NCI-H187 (cell line): ENCODE data around the gene NANOS2.

ENCODE experiments used
- DNase-seq, 2 experiments: peaks; one replicate each; lab custom pipeline; 2025; lab: John Stamatoyannopoulos, UW

NANOS2 gene

DNA sequence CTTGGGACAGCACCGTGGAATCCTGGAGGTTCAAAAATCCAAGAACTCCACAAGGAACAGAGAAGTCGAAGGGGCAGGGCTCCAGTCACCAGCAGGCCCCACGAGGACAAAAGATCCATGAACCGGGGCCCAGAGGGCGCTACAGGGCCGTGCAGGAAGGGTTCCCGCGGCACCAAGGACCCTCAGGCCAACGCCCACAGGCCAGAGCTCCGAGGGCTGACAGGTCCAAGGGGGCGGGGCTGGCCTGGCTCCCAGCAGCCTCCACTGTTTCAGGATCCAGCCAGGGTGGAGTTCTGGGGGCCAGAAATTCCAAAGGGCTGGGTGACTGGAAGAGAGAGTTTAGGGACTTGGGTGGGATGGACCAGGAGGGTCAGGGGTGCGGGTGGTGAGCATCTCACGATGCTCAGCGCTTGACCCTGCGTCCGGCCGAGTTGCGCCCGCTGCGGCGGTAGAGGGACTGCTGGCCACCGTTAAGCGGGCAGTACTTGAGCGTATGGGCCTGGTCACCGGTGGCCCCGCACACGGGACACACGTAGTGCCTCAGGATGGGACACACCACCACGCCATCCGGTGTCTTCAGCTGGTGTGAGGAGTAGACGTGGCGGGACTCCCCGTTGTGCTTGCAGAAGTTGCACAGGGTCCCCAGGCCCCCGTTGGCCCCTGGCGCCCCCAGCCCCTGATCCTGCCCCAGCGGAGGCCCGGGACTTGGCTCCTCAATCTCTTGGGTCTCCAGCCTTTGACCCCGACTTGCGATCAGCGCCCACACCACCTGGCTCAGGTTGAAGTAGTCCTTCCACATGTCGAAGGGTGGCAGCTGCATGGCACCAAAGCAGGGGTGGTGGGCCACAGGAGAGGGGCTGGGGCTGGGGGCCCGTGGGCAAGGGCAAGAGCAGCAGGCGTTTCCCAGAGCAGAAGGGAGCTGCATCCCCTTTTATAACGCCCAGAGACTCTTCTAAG, at the start of gene NANOS2:
NANOS2 (minus strand) TSS at position 905 of the 957 bp plus-strand sequence; CDS start at position 820, 85 bp downstream.
- no peak for DNase-seq

DNA sequence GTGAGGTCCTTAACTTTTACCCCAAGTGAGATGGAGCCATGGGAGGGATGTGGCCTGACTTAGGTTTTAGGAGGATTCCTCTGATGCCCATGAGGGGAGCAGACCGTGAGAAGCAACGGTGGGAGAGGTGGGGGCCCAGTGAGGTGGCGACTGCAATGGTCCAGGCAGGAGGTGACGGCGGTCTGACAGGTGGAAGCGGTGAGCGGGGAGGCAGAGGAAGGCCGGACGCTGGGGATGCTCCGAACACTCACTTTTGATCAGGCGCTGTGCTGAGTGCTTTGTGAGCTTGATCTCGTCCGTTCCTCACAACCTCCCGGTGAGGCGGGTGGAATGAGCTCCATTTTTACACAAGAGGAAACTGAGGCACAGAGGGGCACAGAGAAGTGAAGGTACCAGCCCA, 47.4 kb upstream of the NANOS2 start:
- DNase-seq = no peak

GRCh38 chr19:45960595-45961235, 46.1 kb upstream of the NANOS2 start:
- no peak for DNase-seq

- DNase-seq = no peak
Observed at GRCh38 chr19:45959517-45960025, 45.0 kb upstream of the NANOS2 start.

- DNase-seq = no peak
Observed at GRCh38 chr19:45958769-45959516, 44.4 kb upstream of the NANOS2 start.

DNA sequence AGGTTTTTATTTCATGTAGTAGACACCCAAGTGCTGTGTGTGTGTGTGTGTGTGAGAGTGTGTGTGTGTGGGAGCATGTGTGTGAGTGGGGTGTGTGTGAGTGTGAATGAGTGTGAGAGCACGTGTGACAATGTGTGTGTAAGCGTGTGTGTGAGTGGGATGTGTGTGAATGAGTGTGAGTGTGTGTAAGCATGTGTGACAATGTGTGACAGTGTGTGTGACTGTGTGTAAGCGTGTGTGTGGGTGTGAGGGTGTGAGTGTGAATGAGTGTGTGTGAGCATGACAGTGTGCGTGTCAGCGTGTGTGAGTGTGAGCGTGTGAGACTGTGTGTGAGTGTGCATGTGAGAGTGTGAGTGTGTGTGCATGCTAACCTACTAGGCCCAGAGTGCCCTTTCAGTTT, 43.7 kb upstream of the NANOS2 start:
- no peak for DNase-seq

DNA sequence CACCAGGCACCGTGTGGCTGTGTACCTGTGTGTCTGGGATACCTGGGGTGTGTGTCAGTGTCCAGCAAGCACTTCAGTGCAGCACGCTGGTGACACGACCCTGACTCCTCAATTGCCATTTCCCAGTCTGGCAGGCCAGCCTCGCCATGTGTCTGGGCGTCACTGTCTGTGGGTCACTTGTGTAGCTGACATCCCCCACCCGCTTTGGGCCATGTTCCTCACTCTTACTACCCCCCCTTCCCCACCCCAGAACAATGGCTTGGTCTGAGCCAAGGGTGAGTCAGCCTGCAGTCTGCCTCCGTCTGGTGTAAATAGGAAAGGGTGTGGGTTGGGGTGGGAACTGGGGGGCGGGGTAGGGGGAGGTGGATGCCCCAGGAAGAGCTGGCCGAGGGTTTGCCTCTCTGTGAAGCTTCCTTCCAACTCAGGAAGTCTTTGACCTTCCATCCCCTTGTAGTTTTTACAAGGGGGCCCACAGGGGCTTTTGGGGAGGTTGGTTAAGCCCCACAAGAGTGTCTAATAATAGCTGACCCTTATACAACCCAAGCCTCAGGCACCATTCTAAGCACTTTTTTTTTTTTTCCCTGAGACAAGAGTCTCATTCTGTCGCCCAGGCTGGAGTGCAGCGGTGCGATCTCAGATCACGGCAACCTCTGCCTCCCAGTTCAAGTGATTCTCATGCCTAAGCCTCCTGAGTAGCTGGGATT, 41.5 kb upstream of the NANOS2 start:
- no peak for DNase-seq

DNA sequence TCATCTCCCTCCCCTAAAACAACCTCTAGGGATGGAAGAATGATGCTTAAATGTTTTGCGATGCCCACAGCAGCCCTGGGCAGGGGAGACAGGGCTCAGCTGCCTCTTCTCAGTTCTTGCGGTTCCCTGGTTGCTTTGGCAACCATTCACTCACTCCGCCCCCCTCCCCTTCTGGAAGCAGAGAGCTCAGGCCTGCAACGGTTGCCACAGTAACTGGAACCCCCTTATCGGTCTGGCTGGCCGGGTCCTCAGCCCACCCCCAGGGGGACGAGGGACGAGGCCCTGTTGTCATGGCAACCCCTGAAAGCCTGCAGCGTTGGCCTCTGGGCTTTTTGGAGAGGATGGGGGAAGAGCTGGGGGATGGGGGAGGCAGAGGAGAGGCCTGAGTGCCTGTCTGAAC, 39.6 kb upstream of the NANOS2 start:
- DNase-seq = no peak

DNA sequence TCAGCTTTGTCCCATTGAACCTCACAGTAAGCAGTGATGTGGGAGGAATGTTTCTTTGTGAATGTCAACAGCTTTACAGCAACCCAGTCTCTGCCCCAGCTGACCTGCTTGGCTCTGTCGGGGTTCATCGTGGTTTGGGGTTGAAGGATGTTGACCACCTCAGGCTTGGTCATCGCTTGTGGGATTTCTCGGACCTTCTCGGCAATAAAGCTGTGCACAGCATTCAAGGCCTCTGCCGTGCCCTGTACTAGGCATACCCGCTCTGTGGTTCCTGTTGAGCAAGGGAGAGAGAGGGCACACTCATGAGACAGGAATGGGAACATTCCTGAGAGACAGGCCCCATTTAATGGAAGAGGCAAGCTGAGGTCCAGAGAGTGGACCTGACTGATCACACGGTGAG, 39.1 kb upstream of the NANOS2 start:
- DNase-seq = no peak

DNA sequence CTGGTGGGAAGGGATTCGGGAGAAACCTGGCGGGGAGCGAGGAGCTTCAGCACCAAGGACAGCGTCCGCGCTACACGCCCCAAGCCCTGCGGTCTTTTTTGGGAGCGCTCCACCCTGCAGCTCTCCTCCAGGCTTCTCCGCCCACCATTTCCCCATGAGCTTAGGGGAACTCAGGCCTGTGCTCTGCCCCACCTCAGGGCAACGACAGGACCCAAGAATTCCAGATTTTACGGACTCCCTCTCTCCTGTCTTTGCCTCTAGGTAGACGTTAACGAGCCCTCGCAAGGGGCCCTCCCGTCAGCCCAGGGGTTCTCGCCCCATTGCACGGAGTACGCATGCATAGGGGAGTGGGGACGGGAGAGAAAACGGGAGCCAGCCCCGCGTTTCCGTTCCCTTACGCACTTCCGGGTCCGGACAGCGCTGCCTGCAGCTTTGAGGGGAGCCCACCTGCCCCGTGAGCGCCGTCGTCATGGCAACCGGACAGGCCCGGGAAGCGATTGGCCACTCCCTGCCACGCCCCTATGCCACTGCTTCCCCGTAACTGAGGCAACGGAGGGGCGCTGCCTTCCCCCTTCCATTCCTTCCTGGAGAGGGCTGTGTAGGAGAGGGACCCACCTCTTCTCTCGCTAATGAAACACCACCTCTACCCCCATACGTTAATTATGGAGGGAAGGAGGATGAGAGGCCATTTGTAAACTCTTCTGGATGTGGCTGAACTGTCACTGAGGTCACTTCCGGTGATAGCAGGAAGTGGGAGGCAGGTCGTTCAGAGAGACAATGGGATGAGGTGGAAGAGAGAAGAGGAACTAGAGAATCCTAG, 38.3 kb upstream of the NANOS2 start:
- DNase-seq = no peak

DNA sequence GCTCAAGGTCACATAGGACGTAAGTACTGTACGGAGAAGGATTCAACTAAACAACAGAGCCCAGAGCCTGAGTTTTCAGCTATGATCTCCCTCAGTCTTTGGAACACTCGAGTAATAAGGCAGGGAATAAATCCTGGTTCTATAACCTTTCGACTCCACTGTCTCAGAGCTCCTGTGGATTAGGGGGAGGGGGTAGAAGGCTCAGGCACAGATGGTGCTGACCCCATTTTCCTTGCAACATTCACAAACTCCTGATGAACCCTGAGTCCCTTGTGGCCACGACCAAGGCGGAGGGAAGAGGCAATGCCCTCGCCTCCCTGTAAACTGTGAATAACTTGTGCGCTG, 37.7 kb upstream of the NANOS2 start:
- DNase-seq = no peak

- DNase-seq = no peak
Observed at GRCh38 chr19:45947926-45948325, 33.3 kb upstream of the NANOS2 start.

DNA sequence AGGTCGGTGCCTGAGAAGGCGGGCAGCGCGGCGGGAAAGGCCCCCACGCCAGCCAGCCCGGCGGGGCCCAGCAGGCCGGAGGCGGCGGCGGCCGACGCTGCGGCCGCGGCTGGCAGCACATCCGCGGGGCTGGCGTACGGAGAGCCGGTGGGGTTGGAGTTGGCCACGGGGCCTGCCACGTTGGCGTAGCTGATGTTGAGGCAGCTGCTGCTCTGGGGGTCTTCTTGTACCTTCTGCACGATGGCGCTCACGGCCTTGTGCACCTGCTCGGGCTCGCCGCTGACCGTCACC, 25.9 kb upstream of the NANOS2 start:
- DNase-seq = no peak

- no peak for DNase-seq
Observed at GRCh38 chr19:45939792-45940514, 25.4 kb upstream of the NANOS2 start.

DNA sequence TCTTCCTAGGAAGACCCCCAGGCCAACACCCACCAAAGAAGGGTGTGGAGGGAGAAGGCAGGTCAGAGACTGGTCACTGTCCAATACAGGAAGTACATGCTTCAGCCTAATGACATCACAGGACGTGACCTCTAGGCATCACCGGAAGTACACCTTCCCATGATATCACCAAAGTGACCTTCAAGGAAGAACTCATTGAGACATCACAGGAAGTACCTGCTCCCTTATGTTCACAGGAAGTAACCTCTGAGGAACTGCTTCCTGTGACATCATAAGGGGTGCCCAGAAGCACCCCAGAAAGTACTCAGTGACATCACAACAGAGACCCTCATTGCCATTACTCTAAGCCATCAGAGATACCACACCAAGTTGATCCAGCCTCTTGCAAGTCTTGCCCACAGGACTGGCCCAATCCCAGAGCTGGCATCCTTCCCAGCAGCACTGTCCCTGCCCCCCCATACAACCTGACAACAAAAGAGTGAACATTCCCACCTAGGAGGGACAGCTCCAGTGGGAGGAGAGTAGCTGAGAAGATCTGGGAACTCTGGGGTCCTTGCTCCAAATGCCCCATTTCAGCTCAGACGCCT, 24.2 kb upstream of the NANOS2 start:
- no peak for DNase-seq

GRCh38 chr19:45935267-45935666, 20.7 kb upstream of the NANOS2 start:
- DNase-seq = no peak

GRCh38 chr19:45934551-45935230, 20.1 kb upstream of the NANOS2 start:
- no peak for DNase-seq

DNA sequence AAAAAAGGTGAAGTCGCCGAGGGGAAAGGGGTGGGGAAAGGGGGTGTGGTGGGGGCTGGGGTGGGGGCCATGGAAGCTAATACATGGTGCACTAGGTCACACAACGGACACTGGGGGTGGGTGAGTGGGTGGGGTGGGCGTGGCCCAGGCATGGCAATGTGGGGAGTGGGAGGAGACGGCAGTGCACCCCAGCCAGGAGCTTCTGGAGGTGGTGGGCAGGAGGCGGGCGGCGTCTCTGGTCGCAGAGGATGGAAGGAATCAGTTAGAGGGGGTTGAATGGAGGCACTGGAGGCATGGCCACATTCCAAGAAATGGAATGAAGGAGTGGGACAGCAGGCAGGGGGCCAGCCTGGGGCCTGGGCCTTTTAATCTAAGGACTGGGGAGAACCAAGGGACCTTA, 19.2 kb upstream of the NANOS2 start:
- no peak for DNase-seq

DNA sequence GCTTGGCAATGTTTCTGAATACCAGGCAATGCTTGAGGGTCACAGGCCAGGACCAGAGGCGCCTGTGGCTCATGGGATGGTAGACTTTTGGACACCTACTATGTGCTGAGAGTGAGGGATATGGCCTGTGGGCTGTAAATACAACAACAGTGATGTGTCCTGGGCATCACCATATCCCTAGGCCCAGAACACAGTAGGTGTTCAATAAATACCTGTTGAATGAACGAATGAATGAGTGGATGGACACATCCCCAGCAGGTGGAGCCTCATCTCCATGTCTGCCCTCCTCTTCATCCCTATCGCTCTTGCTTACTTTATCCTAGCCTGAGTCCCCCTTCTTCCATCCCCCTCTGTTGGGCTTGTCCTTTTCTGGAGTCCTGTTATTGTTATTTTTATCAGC, 16.5 kb upstream of the NANOS2 start:
- no peak for DNase-seq

GRCh38 chr19:45929247-45929646, 14.7 kb upstream of the NANOS2 start:
- DNase-seq = no peak
